Panc1 (cell line): ENCODE results near the gene ZBP1. TPM values are rescaled to one million over a fixed set of nuclear protein-coding genes. Genes with fewer than 3 reads are reported as not detected.

Experiments used
- ATAC-seq: fragments of 200-7000 bp; cut with Tn5 transposase; 2 replicates; pipeline ENCODE4 v1.9.1; 2020; ENCODE audit warnings: mild to moderate bottlenecking, moderate library complexity
- BruUV-seq: library from RNA; stranded (reverse); fragments of 400-500 nt; replicated peaks from 2 replicates; lab custom pipeline; 2021; lab: Mats Ljungman, UMichigan
- CTCF ChIA-PET: fragments of 300-600 bp; sonication (Branson Sonifier 250); formaldehyde crosslinking; loops from one replicate; lab custom pipeline; 2022; ENCODE audit warnings: antibody characterized with exemption; lab: Charles Lee
- POLR2A ChIA-PET: fragments of 300-600 bp; sonication (Branson Sonifier 250); formaldehyde crosslinking; loops from one replicate; lab custom pipeline; 2022; ENCODE audit warnings: antibody characterized with exemption; lab: Charles Lee
- DNase-seq: peaks from one replicate; pipeline ENCODE4 v3.0.0-alpha.2; 2010; ENCODE audit warnings: low read depth, low spot score
- H3K27ac ChIP-seq: 2 replicates; pipeline ENCODE4 v1.5.1; 2011; ENCODE audit warnings: mild to moderate bottlenecking, low read length, inconsistent platforms
- H3K27me3 ChIP-seq: fragments of 200-500 bp; sonication (Bioruptor generic); 2 replicates; pipeline ENCODE4 v1.6.0; 2014; ENCODE audit warnings: low read length, inconsistent platforms; ENCODE audit not compliant: control insufficient read depth, insufficient read depth
- H3K36me3 ChIP-seq: fragments of 200-500 bp; sonication (Bioruptor generic); 2 replicates; pipeline ENCODE4 v1.5.1; 2014; ENCODE audit warnings: inconsistent platforms, mild to moderate bottlenecking, low read length, moderate library complexity; ENCODE audit not compliant: control insufficient read depth, insufficient read depth
- H3K4me1 ChIP-seq: 2 replicates; pipeline ENCODE4 v1.5.1; 2011; ENCODE audit warnings: inconsistent platforms, mild to moderate bottlenecking, low read length, moderate library complexity; ENCODE audit not compliant: control insufficient read depth, insufficient read depth
- H3K4me3 ChIP-seq, 2 experiments: 2 replicates each; pipeline ENCODE4 v1.5.1; 2011 to 2012; ENCODE audit warnings: low read depth in 2 of 2, low read length in 2 of 2, mild to moderate bottlenecking in 2 of 2, inconsistent platforms in 1 of 2, moderate library complexity in 1 of 2
- H3K9me3 ChIP-seq: fragments of 200-500 bp; sonication (Bioruptor generic); 2 replicates; pipeline ENCODE4 v1.5.1; 2014; ENCODE audit warnings: low read depth, mild to moderate bottlenecking, inconsistent platforms, low read length, moderate library complexity; ENCODE audit not compliant: control insufficient read depth, insufficient read depth
- CTCF ChIP-seq: fragments of 450-650 bp; IDR thresholded peaks from 2 replicates; pipeline ENCODE4 v1.5.1; 2017; ENCODE audit warnings: mild to moderate bottlenecking
- POLR2AphosphoS5 ChIP-seq: IDR thresholded peaks from 2 replicates; pipeline ENCODE4 v1.6.1; 2012; ENCODE audit warnings: mild to moderate bottlenecking, low read depth, low read length, moderate library complexity
- SIN3A ChIP-seq: IDR thresholded peaks from 2 replicates; pipeline ENCODE4 v1.6.1; 2012; ENCODE audit warnings: low read depth, mild to moderate bottlenecking, low read length, moderate library complexity, borderline replicate concordance; ENCODE audit not compliant: insufficient read depth
- TCF7L2 ChIP-seq: IDR thresholded peaks from 2 replicates; pipeline ENCODE4 v1.6.1; 2011; ENCODE audit warnings: mild to moderate bottlenecking, low read depth, low read length, inconsistent platforms
- in situ Hi-C: cut with HindIII; loops from 2 replicates; pipeline ENCODE4 v1.10.0; 2016; ENCODE audit warnings: low sequenced_read_pairs, low pct_unique_long_range_greater_than_20kb
- intact Hi-C: fragments of 100-400 bp; cut with micrococcal nuclease; formaldehyde crosslinking; loops from one replicate; pipeline ENCODE4 v1.10.0; 2022; ENCODE audit not compliant: unreplicated experiment
- total RNA-seq: library from RNA; stranded (reverse); gene quantifications from one replicate; pipeline ENCODE4 v1.2.1, GENCODE V29; 2021; ENCODE audit not compliant: unreplicated experiment
- TF ChIP-seq, protein P1 (sequence below), 2 experiments: IDR thresholded peaks; 2 replicates each; pipeline ENCODE4 v1.6.1; 2011 to 2012; ENCODE audit warnings: low read depth in 2 of 2, control low read depth in 1 of 2, low read length in 1 of 2, mild to moderate bottlenecking in 1 of 2, moderate library complexity in 1 of 2; ENCODE audit not compliant: insufficient read depth in 1 of 2

ZBP1 gene
- total RNA-seq, 1 experiment from 2014 or later: not detected

- Histone ChIP-seq H3K27ac (no peak overlapping the region), H3K4me3 (no peak overlapping the region), H3K9me3 (no peaks in the 10 kb centered on the region), H3K4me1 (no peaks in the 10 kb centered on the region), H3K27me3 (no peaks in the 10 kb centered on the region), H3K36me3 (no peaks in the 10 kb centered on the region)
- in situ Hi-C loops: no loop called here
- intact Hi-C loops: no loop called here
- BruUV-seq: no TSS peak
- POLR2A ChIA-PET: no interaction called here
- ATAC-seq (no peak), DNase-seq (no peak)
- TF ChIP-seq SIN3A (no peak), TCF7L2 (no peak), CTCF (no peak), POLR2AphosphoS5 (no peak)
- TF ChIP-seq, protein P1, sequence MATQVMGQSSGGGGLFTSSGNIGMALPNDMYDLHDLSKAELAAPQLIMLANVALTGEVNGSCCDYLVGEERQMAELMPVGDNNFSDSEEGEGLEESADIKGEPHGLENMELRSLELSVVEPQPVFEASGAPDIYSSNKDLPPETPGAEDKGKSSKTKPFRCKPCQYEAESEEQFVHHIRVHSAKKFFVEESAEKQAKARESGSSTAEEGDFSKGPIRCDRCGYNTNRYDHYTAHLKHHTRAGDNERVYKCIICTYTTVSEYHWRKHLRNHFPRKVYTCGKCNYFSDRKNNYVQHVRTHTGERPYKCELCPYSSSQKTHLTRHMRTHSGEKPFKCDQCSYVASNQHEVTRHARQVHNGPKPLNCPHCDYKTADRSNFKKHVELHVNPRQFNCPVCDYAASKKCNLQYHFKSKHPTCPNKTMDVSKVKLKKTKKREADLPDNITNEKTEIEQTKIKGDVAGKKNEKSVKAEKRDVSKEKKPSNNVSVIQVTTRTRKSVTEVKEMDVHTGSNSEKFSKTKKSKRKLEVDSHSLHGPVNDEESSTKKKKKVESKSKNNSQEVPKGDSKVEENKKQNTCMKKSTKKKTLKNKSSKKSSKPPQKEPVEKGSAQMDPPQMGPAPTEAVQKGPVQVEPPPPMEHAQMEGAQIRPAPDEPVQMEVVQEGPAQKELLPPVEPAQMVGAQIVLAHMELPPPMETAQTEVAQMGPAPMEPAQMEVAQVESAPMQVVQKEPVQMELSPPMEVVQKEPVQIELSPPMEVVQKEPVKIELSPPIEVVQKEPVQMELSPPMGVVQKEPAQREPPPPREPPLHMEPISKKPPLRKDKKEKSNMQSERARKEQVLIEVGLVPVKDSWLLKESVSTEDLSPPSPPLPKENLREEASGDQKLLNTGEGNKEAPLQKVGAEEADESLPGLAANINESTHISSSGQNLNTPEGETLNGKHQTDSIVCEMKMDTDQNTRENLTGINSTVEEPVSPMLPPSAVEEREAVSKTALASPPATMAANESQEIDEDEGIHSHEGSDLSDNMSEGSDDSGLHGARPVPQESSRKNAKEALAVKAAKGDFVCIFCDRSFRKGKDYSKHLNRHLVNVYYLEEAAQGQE (IDR thresholded peaks at IDR 0.05; ENCODE audit: insufficient read depth in 1 of 2, low read depth in 2 of 2, low read length in 1 of 2): no peak
- CTCF ChIA-PET: no interaction called here
Measured at GRCh38 chr20:57663681-57664451, 43.6 kb upstream of the ZBP1 start.

DNA sequence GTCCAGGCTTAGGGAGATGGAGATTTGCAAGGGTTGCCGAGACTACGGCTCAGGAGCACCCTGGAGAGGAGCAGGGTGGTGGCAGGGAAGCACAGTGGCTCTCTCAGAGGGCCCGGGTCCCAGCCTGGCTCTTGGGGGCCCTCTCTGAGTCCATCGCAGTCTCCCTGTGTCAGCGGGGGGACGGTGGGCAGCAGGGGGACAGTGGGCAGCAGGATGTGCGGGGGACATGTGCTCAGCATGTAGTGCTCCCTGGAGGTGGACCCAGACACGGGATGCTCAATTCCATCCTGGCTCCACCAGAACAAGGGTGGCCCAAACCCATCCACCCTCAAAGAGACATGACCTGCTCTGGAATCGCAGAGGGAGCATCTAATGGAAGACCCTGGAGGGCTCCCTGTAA, 43.0 kb upstream of the ZBP1 start:
- ChIA-PET CTCF (no interaction called here), POLR2A (no interaction called here)
- H3K9me3 ChIP-seq: no peaks in the 10 kb centered on the region
- ATAC-seq (no peak), DNase-seq (no peak)
- H3K27me3 ChIP-seq: no peaks in the 10 kb centered on the region
- BruUV-seq: no TSS peak
- no peak overlapping the region for H3K27ac ChIP-seq
- intact Hi-C loops: no loop called here
- no peaks in the 10 kb centered on the region for H3K4me1 ChIP-seq
- in situ Hi-C loops: no loop called here
- H3K4me3 ChIP-seq: no peak overlapping the region
- TF ChIP-seq SIN3A (no peak), POLR2AphosphoS5 (no peak), TCF7L2 (no peak), CTCF (no peak)
- TF ChIP-seq, protein P1 (IDR thresholded peaks at IDR 0.05; ENCODE audit: insufficient read depth in 1 of 2, low read depth in 2 of 2, low read length in 1 of 2): no peak
- H3K36me3 ChIP-seq: no peaks in the 10 kb centered on the region
